Ishikawa (cell line): ENCODE data around the gene FARSA.

ENCODE experiments used
- CREB1 ChIP-seq: IDR thresholded peaks from 2 replicates; pipeline ENCODE4 v1.6.1; 2012; ENCODE audit warnings: low read depth
- EGR1 ChIP-seq: IDR thresholded peaks from 2 replicates; pipeline ENCODE4 v1.6.1; 2012
- TCF12 ChIP-seq: IDR thresholded peaks from 2 replicates; pipeline ENCODE4 v1.6.1; 2012; ENCODE audit warnings: low read depth
- TEAD4 ChIP-seq: IDR thresholded peaks from 2 replicates; pipeline ENCODE4 v1.6.1; 2012
- ZBTB7A ChIP-seq: IDR thresholded peaks from 2 replicates; pipeline ENCODE4 v1.6.1; 2012; ENCODE audit warnings: low read depth
- TF ChIP-seq, protein P1 (sequence below): IDR thresholded peaks from 2 replicates; pipeline ENCODE4 v1.6.1; 2012

DNA sequence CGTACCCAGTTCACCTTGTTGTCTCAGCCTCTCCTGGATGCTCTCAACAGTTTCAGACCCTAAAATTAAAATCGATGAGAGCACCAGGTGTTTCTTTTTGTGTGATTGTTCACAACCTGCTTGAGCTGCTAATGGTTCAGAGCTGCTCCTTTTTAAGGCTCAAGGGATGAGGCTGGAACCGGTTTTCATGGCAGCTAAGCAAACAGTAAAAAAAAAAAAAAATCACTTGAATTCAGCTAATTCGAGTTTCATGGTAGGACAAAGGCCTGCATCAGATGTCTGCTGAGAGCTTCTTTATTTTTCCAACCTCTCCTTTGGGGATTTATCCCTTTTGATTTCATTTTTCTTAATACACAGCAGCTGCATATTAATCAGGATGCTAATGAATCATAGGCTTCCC is 20.9 kb downstream of the FARSA start:
- TF ChIP-seq, protein P1, sequence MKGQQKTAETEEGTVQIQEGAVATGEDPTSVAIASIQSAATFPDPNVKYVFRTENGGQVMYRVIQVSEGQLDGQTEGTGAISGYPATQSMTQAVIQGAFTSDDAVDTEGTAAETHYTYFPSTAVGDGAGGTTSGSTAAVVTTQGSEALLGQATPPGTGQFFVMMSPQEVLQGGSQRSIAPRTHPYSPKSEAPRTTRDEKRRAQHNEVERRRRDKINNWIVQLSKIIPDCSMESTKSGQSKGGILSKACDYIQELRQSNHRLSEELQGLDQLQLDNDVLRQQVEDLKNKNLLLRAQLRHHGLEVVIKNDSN, result no peak
- TF ChIP-seq TEAD4, result no peak
- no peak for TF ChIP-seq EGR1
- no peak for TF ChIP-seq CREB1
- no peak for TF ChIP-seq TCF12
- TF ChIP-seq ZBTB7A, result no peak
